Kidney glomerular epithelial cell (primary cell): ENCODE measurements around the gene C16orf74.

Experiments
- DNase-seq: peaks from one replicate; lab custom pipeline; 2025; lab: John Stamatoyannopoulos, UW

C16orf74 gene

DNA sequence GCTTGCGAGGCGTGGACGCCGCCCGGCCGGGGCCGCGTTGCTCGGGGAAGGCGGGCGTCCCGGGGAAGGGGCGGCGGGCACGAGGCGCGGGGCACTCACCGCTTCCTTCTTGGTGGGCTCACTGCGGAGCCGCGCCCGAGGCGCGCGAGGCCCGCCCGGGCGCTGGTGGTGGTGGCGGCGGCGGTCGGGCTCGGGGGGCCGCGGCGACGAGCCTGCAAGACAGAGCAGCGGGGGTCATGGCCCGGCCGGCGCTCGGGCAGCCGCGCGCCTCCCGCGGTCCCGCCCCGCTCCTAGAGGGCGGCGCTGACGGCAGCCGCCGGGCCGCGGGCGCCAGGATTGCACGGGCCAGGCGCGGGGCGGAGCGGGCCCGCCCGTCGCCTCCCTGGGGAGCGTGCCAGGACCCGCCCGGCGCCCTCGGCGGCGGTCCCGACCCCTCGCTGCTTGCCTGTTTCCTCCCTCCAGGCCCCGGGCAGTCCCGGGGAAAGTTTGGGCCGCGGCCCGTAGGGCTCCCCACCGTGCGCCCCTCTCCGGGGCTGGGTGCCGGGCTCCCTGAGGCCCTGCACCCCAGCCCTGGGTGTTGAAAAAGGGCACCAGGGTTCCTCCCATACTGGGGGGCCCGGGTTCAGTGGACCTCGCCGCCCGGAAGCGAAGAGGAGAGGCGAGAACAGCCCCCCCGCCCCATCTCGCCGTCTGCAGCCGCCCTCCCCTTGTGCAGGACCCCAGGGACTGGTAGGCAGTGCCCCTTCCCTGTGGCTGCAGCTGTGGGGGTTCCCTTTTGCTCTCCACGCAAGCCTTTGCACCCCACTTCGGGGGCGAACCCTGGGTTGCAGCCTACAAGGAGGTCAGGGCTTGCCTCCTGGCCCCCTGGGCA lies at the start of gene C16orf74:
Gene C16orf74, minus strand, starts transcription at position 270 of the 871 bp plus-strand sequence. CDS start 15,879 bp downstream, outside the sequence.
- no peak for DNase-seq

DNA sequence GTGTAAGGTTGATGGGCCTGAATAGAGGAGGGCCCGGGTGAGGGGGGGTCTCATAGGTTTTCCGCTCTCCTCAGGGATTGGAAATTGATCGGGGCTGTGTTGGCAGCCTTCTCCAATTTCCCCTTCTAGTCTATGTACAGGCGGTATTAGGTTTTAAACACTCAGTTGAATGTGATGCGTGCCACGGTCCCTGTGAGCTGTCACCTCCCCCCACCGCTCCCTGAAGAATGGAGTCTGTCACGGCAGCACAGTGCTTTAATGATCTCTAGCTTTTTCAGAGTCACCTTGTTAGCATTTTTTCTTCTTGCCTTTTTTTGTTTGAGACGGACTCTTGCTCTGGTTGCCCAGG lies 49.4 kb upstream of the C16orf74 start:
- DNase-seq = no peak

DNA sequence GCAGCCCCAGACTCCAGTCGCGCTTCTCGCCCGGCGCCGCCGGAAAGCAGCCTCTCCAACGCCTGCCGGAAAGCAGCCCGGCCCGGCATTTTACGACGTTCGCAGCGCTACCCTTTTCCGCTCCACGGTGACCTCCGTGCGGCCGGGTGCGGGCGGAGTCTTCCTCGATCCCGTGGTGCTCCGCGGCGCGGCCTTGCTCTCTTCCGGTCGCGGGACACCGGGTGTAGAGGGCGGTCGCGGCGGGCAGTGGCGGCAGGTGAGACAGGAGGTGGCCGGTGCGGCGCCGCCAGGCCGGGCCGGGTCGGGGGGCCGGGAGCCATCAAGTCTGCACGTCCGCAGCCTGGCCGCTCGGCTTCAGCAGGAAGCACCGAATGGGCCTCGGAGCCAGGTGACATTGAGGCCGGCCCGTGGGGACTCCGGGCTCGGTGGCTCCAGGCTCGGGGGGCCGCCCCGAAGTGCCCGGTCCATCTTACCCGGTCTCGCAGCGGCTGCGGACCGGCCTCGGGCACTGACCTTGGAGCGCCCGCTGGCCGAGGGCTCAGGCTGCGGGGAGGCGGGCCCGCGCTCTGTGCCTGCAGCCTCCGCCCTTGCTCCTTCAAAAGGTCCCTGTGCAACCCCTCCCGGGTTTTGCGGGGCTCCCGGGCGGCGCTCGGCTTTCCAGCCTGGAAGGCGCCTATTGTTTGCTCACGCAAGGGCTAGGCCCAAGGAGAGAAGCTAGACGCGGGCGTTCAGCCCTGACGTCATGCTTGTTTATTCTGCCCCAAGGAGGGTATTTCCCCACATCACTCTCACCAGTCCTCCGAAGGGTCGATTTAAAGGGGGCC lies 48.8 kb upstream of the C16orf74 start, which contains the start of the genes COX4I1 and EMC8:
Gene COX4I1, plus strand, starts transcription at position 199 of the 824 bp plus-strand sequence. CDS start 1,511 bp downstream, outside the sequence.
Gene EMC8, minus strand, starts transcription at position 48 of the 824 bp plus-strand sequence. CDS start 249 bp downstream, outside the sequence.
- peak; percentile 74 for DNase-seq

DNA sequence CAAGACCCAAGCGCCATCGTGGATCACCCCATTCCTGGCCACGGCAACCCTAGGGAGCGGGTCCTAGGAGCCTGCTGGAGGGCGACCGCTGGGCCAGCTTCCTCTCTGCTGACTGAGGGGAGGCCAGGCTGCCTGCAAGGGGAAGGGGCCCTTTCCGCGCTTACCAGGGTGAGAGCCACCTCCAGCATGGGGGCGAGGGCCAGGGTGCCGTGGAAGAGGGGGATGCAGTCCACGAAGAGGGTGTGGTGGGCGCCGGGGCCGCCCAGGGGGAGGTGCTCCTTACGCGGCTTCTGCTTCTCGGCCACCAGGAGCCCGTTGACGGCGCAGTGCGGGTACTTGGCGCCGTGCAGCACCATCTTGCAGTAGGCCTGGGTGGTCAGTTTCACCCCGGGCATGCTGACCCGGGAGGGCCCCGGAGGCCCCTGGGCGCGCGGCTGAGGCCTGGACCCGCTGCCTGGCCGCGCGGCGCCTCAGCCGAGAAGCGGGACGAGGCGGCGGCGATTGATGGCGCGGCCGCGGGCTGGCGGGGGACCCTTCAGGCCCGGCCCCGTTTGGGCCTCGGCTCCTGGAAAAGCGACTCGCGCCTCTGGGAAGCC lies 48.1 kb upstream of the C16orf74 start:
- DNase-seq = no peak

DNA sequence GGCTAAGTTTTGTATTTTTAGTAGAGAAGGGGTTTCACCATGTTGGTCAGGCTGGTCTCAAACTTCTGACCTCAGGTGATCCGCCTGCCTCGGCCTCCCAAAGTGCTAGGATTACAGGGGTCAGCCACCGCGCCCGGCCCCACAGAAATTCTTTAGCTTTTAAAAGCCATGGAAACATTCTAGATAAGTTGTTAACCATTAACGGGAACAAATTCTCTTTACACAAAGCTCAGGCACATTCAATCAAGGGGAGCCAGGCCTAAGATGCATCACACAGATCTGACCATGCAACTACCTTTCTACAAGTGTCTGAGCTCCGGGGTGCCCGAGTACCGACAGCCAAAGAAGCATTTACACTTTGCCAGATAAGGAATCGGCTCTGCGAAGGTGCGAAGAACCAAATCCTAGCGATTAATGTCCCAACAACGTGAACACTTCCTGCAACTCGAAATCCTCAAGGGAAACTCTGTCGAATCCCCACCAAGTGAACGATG lies 47.4 kb upstream of the C16orf74 start:
- no peak for DNase-seq

DNA sequence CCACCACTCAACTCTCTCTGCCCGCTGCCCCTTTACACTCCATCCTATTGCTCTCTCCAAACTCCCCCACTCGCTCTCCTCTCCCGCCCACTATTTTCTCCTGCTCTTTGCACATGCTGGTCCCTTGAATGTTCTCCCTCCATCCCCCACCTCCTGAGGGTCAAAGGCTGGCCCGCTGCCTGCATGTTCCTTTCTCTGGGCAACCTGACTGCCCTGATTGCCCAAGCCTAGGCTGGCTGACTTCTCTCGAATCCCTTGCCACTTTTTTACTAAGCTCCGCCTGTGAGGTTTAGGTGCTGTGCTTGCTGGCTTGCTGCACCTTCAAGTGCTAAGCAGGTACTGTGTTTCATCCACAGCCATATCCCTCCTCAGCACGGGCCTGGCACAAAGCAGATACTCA lies 45.7 kb upstream of the C16orf74 start:
- DNase-seq = no peak

DNA sequence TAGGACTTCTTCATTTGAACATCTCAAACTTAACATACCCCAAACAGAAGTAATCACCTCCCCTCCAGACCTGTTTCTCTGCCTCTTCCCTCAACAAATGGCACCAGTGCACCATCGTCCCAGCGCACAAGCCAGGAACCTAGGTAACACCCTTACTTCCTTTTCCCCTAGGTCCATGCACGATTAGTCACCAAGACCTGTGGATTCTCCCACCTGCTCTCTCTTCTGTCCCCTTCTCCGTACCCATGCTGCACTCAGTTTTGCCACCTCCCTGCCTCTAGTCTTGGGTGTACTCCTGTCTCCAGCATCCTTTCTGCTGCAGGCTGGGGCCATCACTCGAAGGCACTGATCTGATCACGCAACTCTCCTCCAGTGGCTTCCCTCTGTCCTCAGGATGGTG lies 45.3 kb upstream of the C16orf74 start:
- DNase-seq = no peak

DNA sequence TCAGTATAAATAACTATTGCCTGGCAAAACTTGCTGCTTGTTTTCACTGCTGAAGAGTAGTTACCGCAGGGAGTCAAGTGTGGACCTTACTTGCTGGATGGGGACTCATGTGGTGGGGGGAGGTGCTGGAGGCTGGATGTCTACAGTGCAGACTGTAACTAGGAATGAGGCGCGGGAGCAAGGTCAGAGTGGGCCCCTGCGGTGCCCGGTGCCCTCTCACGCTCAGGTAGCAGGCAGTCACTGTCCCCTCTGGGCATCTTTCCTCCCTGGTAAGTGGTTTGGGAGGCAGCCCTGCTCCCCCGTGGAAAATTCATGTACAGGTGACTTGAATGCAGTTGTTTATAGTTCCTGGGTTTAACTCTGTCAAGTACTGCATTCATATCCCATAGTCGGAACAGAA lies 43.8 kb upstream of the C16orf74 start:
- no peak for DNase-seq

DNA sequence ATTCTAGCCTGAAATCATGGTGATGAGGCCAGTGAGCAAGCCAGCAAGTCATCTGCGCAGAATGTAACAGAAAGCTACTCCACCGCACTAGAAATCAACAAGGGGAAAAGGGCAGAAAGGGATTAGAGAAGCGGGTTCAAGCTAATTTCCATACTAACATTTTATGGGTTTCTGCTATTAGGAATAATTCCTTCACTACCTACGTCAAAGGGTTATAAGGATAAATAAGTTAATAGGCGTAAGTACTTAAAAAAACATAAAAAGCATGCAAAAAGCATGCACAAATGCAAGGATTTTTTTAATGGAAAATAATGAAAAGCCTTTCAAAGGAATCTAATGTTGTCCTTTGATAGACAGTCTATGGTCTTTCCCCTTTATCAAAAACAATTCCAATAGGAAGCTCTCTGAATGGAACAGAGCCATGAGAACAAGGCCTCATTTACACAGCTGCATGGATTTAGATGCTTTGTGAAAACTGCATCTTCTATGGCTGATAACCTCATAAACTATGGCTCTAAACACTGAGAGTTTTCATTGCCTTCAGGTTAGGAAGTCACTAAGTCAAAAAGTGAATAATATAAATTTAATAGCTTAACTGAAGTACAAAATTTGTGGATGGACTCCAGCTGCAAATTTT lies 42.9 kb upstream of the C16orf74 start:
- no peak for DNase-seq

DNA sequence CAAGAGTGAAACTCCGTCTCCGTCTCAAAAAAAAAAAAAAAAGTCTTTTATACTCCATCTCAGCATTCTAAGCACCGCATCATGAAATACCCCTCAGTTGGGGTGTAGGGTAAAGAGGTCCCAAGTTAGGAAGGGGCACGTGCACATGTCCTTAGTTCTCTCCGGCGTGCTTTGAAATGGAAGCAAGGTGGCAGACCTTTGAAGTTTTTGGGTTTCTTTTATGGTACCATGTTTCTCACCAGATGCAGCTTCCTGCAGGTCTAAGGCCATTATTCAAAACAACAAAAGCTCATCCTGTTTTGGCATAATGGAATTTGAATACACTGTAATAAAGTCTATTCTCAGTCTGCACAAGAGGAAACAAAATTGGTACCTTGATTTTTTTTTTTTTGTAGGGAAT lies 38.9 kb upstream of the C16orf74 start:
- no peak for DNase-seq

DNA sequence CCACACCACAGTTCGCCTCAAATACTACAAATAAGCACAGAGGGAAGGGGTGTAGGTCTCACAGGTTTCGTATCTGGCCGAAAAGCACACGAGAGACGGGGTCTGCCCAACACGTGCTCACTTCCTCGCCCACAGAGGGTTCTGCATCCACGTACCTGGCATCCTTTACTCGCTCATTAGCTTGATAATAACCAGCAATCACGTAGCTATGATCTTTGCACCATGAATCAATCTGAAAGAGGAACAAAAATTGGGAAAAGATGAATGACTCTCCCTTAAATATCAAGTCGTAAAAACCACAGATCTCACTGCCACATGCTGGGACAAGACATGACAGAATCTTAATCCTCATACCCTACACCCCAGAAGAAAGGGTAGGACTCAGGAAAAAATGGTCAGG lies 37.9 kb upstream of the C16orf74 start:
- DNase-seq = no peak

DNA sequence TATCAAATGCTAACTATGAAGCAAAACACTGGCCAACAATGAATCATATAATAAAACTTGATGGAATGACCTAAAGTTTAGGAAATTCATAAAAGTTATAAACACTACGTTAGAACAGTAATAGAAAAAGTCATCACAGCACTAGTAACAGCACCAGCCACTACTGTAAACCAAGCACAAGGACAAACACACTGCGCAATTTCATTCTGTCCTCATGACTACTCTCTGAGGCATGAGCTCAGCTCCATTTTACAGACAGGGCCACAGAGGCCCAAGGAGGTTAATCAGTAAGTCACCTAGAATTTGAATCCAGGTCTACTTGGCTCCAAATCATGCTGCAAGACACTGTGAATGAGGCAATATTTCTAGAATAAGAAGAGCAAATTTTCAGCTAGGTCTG lies 35.0 kb upstream of the C16orf74 start:
- no peak for DNase-seq

DNA sequence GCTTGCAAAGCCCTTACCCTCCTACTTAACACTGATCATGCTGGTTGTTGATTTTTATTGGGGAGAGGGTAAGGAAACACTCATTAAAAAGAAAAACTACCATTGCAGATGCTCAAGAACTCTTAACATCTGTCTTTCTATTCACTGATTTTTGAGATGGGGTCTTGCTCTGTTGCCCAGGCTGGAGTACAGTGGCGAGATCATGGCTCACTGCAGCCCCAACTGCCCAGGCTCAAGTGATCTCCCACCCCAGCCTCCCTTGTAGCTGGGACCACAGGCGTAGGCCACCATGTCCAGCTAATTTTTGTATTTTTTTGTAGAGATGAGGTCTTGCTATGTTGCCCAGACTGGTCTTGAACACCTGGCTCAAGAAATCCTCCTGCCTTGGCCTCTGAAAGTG lies 33.9 kb upstream of the C16orf74 start:
- DNase-seq = no peak

DNA sequence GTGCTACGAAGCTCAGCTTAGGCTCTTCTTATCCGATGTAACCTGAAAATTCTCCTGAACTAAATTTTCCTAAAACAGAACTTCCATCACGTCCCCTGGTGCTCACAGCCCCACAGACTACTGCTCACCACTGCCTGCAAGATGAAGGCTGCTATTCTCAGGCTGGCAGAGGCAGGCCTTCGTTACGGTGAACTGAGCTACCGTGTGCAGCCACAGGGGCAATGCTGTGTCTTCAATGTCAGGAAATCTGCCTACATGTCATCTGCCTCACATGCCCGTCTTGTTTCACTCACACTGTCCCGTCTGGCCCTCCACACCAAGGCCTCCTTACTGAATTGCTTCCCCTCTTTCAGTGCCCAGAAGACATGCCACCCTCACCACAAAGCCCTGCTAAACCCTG lies 32.5 kb upstream of the C16orf74 start:
- DNase-seq = no peak

DNA sequence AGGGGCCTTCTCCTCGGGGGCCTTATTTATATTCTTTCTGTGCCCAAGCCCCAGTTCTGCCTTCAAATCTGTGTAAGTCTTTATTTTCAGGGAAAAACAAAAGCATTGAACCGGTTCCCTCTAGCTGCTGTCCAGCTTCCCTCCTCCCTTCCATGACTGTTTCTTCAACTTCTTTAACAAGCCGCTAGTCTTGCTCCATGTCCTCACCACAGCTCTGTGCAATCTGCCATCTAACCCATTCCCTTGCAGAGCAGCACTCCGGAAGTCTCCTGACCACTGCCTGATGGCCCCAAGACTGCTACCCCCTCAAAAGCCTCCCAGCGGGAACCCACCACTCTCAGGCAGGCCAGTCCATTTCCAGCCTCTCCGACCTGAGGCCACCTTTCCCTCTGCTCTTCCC lies 31.6 kb upstream of the C16orf74 start:
- DNase-seq = no peak

DNA sequence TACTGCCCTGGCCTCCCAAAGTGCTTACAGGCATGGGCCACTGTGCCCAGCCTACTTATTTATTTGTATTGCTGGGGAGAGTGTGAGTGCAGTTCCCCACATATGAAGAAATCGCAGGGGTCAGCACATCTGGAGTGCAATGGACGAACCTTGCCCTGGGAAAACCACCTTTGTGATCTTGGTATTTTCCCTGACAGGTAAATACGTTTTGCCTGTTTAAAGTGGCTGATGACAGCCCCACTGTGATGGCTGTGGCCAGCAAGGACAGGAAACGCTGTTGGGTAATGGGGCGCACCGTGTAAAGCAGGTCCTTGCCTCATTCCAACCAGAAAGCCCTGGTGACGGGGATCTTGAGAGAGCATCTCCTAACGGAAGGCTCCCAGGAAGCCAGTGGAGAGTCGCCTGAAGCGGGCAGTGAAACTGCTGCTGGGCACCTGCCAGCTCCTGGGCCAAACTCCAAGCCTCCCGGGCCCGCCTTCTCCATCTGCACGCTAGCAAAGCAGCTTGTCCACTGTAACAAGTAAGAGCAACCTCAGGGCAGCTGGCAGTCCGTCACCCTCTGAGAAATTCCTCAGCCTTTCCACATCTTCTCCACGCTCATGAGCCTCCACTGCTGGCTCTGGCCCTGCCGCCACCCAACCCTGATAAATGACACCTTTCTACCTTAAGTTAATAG lies 30.9 kb upstream of the C16orf74 start:
- no peak for DNase-seq

DNA sequence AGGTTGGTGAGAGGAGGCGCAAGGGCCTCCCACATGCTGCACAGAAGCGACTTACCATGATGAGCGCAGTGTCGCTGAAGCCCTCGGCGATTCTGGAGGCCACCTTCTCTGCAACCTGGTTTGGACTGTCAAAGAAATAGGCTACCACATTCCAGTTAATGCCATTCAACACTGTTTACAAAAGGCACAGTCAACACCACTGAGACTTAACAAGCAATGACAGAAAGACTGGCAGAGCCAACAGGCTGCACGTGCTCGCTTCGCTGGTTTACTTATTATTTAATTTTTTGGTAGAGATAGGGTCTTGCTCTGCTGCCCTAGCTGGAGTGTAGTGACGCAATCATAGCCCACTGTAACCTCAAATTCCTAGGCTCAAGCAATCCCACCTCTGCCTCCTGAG lies 30.3 kb upstream of the C16orf74 start:
- DNase-seq = no peak

DNA sequence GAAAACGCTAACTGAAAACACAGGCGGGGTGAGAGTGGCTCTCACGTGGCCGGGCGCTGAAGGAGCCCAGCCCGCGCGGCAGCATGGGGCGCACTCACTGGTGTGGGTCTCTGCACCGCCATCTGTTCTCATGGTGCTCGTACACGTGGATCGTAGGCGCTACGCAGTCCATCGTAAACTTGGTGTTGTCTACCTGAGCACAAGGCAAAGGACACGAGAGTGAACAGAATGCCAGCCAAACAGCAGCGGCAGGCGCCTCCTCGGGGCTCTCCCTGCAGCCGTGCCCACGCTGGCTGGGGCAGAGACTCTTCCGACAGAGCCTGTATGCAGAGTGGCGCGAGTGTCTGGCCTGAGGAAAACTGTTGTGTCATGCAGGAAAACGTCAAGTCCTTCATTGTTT lies 29.4 kb upstream of the C16orf74 start:
- no peak for DNase-seq

DNA sequence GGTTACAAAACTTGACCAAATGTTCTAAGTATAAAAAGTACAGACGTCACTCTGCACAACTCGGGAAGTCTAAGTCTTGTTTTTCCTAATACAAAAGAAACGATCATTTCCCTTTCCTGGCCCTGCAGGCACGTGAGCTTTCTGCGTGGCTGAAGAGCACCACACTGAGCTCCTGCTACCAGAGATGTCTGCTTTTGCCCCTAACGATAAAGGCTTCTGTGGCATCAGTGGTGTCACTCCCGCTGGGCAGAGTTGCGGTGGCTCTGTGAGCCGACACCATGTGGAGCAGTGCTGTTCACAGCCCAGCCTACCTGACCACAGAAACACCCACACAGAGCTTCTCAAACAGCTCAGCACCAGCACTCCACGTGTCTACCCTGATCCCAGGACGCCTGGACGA lies 28.0 kb upstream of the C16orf74 start:
- DNase-seq = no peak

DNA sequence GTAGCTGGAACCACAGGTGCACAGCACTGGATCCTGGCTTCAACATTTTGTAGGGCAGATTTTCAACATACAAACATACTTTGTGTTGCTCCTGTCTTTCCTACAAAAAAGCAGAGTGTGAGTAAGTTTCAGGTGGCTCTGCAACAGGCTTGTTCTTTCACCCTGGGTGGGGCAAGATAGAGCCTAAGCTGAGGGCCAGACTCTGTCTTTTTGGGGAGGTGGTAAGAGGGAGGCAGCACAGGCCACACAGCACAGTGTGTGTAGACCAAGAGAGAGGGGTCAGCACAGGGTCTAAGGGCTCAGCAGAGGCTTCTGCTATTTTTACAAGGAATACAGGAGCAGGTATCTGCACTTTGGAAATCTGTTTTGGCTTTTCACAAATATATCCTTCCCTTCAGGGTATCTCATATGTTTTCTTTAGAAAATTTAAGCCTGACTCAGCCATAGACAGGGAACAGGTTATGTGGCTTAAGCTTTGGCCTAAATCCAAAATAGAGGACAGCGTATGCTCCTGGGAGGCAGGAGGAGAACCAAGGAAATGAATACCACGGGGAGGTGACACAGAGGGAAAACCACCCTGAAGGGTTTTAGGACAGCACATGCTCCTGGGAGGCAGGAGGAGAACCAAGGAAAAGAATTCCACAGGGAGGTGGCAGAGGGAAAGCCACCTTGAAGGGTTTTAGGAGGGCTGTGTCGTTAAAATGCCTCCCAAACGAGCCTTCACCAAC lies 26.9 kb upstream of the C16orf74 start:
- DNase-seq = no peak

DNA sequence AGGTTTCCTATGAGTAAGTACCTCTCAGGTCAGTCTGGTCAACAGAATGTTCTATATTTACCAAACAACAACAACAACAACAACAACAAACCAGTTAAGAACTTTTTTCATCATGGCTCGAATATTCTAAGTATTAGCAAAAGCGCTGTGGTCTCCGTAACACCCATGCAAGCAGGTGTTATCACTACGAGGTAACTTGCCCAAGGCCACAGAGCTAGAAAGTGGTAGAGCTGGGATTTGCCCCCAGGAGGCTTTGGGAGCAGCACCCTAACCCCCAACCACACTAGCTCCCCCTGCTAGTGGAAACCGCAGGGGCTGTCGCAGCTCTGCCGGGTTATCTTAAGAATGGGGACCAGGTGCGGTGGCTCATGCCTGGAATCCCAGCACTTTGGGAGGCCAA lies 23.9 kb upstream of the C16orf74 start:
- DNase-seq = no peak
